GM21717 (cell line): ENCODE measurements around the gene SHISA9.

Source experiments
- ATAC-seq: cut with Tn5 transposase; IDR thresholded peaks from one replicate; pipeline ENCODE4 v1.9.1; 2021; ENCODE audit warnings: mild to moderate bottlenecking, moderate library complexity; ENCODE audit not compliant: unreplicated experiment

SHISA9 gene

GRCh38 chr16:13155377-13155776 is 254.0 kb downstream of the SHISA9 start:
- no peak for ATAC-seq

GRCh38 chr16:13155780-13156179 is 254.4 kb downstream of the SHISA9 start:
- no peak for ATAC-seq

DNA sequence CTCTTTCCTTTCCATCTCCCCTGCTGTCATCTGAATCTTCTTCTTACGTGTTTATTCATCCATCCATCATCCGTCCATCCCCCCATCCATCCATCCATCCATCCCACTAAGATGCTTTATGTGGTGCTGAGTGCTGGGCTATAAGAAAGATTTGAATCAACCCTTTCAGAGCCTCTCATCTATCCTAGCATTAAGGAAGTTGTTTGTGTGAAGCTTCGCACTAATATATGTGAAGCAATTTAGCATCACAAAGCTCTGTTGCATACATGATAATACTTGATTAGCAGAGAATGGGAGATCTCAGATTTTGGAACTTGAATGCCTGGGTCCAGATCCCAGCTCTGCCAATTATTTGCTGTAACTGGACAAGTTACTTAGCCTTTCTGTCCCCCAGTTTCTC is 255.7 kb downstream of the SHISA9 start:
- no peak for ATAC-seq

- ATAC-seq, result no peak
Observed at GRCh38 chr16:13158427-13158826, 257.0 kb downstream of the SHISA9 start.

DNA sequence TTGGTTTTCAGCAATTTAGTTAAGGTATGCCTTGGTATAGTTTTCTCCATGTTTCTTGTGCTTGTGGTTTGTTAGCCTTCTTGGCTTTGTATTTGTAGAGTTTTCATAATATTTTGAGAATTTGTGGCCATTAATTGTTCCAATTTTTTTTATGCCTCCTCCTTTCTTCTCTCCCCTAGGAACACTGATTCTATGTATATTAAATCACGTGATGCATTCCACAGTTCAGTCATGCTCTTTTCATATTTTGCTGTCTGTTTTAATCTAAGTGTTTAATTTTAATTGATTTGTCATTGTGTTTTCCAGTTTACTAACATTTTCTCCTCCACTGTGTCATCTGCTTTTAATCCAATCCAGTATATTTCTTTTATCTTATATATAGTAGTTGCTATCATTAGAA is 263.6 kb downstream of the SHISA9 start:
- no peak for ATAC-seq

DNA sequence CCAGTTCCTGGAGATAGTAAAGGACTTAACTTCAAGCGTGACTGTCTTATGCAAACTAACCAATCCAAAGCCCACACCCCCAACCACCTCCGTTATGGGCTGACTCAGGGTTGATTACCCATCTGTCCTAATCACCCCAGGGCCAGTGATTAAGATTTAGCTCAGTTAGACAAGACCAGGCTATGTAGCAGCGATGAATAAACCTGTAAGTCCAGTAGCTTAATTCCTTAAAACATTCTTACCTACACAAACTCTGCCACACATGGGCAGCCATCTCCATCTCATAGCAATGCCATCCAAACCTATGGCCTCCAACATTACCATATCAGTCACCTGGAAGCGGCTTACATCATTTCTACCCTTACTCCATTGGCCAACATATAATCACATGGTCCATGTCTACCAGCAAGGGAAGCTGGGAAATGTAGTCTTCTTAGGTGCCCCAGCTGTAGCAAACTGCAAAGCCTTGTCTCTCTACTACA is 266.7 kb downstream of the SHISA9 start:
- no peak for ATAC-seq

DNA sequence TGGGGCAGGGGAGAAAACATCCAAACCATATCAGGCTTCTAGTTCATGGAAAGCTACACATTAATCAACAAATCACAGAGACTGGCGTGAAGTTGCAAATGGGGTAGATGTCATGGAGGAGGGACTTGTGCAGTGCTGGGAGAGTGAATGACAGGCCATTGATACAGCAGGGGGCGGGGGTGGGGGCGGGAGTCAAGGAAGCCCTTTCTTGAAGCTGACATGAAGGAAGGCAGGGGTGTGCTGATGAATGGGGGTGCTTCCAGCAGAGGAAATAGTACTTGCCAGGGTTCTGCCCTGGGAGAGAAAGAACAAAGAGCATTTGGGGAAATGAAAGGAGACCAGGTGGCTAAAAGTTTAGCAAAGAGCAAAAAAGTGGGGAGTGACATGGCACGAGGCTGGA is 269.9 kb downstream of the SHISA9 start:
- no peak for ATAC-seq

DNA sequence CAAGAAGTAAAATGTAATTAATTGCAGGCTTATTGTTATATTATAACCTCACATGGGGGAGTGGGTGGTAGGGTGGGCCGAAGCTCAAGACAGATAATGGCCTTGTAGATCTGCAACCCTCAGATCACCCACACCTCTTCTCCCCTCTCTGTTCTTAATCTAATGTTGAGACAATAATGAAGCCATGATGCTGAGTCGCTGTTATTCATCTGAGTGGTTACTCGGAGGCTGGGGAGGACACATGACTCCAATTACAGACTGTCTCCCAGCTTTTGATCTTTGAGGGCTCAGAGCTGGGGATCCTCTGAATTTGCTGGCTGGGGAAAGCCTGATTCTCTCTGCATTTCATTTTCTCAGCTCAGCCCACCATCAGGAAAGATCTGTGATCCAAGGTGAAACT is 275.3 kb downstream of the SHISA9 start:
- no peak for ATAC-seq

DNA sequence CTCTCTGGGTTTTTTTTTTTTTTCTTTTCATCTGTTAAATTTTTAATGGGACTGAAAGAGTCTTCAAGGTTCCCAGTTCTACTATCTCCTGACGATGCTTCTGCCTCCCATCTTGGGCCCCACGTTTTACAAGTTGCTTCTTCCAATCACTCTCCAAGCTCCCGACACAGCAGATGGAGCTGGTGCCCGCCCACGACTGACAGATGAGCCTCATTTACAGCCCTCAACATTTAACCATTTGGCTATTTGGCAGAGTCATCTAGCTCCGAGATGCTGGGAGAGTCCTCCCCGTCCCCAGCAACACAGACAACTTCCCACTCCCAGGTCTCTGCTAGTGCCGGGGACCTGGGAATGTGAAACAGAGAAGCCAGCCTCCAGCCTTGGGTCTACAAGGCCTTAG is 276.9 kb downstream of the SHISA9 start:
- no peak for ATAC-seq

GRCh38 chr16:13181432-13181831 is 280.0 kb downstream of the SHISA9 start:
- ATAC-seq, result no peak

GRCh38 chr16:13186813-13187212 is 285.4 kb downstream of the SHISA9 start:
- no peak for ATAC-seq

DNA sequence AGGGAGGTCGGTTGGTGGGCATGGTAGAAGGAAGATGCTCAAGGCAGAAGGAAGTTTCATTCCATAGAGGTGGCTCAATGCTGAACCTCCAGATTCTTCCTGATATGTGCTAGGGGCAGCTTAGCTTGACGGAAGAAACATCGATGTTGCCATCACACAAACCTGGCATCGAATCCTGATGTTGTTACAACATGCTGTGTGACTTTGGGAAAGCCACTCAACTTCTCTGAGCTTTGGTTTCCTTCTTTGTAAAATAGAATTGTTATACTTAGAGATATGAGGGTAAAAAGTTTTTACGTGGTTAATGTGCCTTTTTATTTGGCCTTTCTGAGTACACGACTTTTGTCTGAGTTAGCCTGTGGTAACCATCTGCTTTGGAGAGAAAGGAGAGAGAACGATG is 287.9 kb downstream of the SHISA9 start:
- ATAC-seq, result no peak

GRCh38 chr16:13193721-13194120 is 292.3 kb downstream of the SHISA9 start:
- no peak for ATAC-seq

GRCh38 chr16:13194766-13195165 is 293.4 kb downstream of the SHISA9 start:
- ATAC-seq, result no peak

GRCh38 chr16:13203725-13204124 is 302.3 kb downstream of the SHISA9 start:
- ATAC-seq, result no peak

GRCh38 chr16:13205352-13205751 is 304.0 kb downstream of the SHISA9 start:
- no peak for ATAC-seq

DNA sequence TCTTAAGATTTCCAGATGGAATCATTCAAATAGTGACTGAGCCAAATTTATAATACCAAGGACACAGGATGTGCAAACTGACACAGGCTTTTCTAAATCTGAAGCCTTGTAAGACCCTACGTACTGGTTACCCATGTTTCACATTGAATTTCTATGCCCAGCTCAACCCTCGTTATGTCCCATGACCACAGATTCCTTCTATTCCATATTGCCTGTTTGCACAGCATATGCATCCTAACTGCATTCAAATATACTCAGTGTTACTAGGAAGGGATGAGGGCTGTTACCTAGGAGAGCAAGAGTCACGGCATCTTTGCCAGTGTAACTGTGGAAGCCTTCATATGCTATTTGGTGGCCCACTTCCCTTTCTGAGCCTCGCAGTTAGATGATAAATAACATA is 305.2 kb downstream of the SHISA9 start:
- ATAC-seq, result no peak

DNA sequence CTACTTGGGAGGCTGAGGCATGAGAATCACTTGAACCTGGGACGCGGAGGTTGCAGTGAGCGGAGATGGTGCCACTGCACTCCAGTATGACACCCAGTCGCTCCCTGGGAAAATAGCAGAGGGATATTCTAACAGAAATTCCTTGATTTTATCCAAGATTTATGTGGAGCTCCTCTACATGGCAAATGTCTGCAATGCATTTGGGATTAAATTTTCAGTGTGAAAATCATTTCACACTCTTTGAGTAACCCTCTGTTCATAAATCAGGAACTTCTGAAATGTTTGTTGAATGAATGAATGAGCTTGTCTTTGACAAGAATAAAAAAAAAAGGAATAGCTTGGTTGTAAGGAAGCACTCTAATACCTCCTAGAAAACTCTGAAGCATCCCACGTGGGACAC is 305.8 kb downstream of the SHISA9 start:
- no peak for ATAC-seq

- ATAC-seq, result no peak
Observed at GRCh38 chr16:13223666-13224065, 322.3 kb downstream of the SHISA9 start.

DNA sequence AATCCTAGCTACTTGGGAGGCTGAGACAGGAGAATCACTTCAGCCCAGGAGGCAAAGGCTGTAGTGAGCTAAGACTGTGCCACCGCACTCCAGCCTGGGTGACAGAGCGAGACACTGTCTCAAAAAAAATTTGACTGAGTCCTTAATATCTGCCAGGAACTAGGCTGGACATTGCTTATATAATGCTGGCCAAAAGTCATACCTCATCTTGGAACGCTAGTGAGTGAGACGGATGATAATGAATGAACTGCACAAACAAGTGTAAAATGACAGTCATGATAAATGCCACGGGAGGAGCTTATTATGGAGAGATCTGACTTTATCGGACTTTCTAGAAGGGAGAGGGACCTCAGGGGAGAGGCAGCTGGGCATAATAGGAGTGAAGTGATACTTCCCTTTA is 327.6 kb downstream of the SHISA9 start:
- ATAC-seq, result no peak

DNA sequence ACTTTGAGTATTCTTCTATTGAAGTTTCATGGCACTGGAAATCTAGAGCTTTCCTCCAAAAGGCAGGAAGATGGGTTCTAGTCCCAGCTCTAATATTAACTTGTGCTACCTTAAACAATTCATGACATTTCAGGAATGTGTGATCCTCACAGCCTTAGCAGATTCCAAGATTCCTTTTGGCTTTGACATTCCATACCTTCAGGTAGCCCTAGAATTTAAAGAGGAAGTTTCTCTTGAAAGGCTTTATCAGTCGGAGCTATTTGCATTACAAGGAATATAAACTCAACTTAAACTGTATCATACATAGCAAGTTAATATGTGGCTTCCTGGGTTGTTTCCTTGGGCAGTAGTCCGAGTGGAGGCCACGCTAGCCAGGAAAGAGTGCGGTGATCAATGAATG is 330.0 kb downstream of the SHISA9 start:
- no peak for ATAC-seq

DNA sequence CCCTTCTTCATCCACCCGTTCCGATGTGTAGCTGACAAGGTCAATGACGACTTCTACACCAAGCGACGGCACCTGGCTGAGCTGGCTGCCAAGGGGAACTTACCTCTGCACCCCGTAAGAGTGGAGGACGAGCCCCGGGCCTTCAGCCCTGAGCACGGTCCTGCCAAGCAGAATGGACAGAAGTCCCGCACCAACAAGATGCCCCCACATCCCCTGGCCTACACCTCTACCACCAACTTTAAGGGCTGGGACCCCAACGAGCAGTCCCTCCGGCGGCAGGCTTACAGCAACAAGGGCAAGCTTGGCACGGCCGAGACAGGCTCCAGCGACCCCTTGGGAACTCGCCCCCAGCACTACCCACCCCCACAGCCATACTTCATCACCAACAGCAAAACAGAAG is 333.6 kb downstream of the SHISA9 start:
- ATAC-seq, result no peak

DNA sequence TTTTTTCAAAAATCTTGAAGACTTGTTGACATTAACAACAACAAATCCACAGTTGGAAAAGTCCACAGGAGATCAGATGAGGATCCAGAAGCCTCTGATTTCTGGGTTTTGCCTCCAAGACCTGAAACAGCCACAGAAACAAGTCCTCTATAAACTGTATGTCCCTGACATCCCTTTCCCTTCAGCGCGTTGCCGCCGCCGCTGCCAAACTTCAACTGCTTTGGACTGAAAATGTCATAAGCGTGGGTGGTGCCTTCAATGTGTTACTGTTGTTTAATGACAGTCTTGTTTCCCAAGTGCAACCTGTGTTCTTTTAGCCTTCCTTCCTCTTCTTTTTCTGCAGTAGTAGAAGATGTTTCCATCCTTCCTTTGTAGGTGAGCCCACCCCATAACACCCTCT is 334.9 kb downstream of the SHISA9 start:
- ATAC-seq, result no peak

DNA sequence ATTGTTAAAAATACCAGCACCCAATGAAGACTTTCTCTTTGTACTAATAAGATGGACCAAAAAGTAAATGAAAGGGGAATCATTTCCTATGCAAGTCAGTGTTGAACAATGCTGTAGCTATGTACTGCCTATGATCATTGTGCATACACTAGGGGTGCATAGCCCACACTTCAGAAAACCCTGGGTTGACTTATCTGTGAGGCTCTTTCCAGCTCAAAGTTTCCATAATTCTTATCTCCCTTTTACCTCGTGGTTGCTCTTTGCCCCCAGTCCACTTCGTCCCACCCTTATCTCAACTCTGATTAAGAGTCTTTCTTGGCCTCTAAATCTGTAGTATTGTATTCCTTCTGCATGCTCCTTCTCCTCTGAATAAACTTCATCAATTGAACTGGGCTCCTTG is 336.8 kb downstream of the SHISA9 start:
- no peak for ATAC-seq
